HepG2 (cell line): Measurements from ENCODE around the gene TANGO6. TPM values are rescaled to one million over a fixed set of nuclear protein-coding genes. Genes with fewer than 3 reads are reported as not detected.

Source experiments
- FOXA1 ChIP-seq, 2 experiments: fragments of 450-650 bp in 1 of 2; sonication (generic) in 1 of 2; formaldehyde crosslinking in 1 of 2; IDR thresholded peaks; 2 replicates each; pipeline versions ENCODE4 v1.4.0 to v1.6.1; 2016 to 2020; ENCODE audit warnings: missing genetic modification reagents in 1 of 2
- FOXJ3 ChIP-seq: sonication (generic); formaldehyde crosslinking; IDR thresholded peaks from 2 replicates; pipeline ENCODE4 v1.4.0; 2020; ENCODE audit warnings: missing genetic modification reagents, mild to moderate bottlenecking, borderline replicate concordance
- GTF3A ChIP-seq: sonication (generic); formaldehyde crosslinking; conservative IDR thresholded peaks from 2 replicates; pipeline ENCODE4 v1.4.0; 2020; ENCODE audit warnings: mild to moderate bottlenecking, missing genetic modification reagents
- KAT2B ChIP-seq: fragments of 150-350 bp; IDR thresholded peaks from 2 replicates; pipeline ENCODE4 v1.6.1; 2014; ENCODE audit warnings: low read depth, low read length, borderline replicate concordance
- KAT8 ChIP-seq: IDR thresholded peaks from 2 replicates; pipeline ENCODE4 v1.6.1; 2016; ENCODE audit warnings: missing genetic modification reagents, missing compliant biosample characterization
- KLF16 ChIP-seq, 2 experiments: sonication (generic) in 1 of 2; formaldehyde crosslinking in 1 of 2; IDR thresholded peaks; 2 replicates each; pipeline versions ENCODE4 v1.6.1 to v1.8.0; 2016 to 2023; ENCODE audit warnings: missing genetic modification reagents in 2 of 2, missing compliant biosample characterization in 1 of 2
- MAFK ChIP-seq, 2 experiments: IDR thresholded peaks in 1 of 2; conservative IDR thresholded peaks in 1 of 2; 2 replicates each; pipeline ENCODE4 v1.6.1; 2011; ENCODE audit warnings: improper control_type of control experiment in 2 of 2, low read length in 2 of 2
- MIXL1 ChIP-seq: IDR thresholded peaks from 2 replicates; pipeline ENCODE4 v1.6.1; 2016
- SAFB2 ChIP-seq: sonication (generic); formaldehyde crosslinking; IDR thresholded peaks from 2 replicates; pipeline ENCODE4 v1.5.1; 2020; ENCODE audit warnings: missing genetic modification reagents, low read depth, mild to moderate bottlenecking, borderline replicate concordance
- SOX13 ChIP-seq, 3 experiments: fragments of 450-650 bp in 1 of 3; sonication (generic) in 1 of 3; formaldehyde crosslinking in 1 of 3; IDR thresholded peaks in 2 of 3; conservative IDR thresholded peaks in 1 of 3; 2 replicates each; pipeline versions ENCODE4 v1.5.0 to v1.6.1; 2016 to 2020; ENCODE audit warnings: antibody characterized with exemption in 1 of 3, mild to moderate bottlenecking in 1 of 3, missing compliant biosample characterization in 1 of 3, missing genetic modification reagents in 1 of 3, moderate library complexity in 1 of 3
- SP5 ChIP-seq: IDR thresholded peaks from 2 replicates; pipeline ENCODE4 v1.6.1; 2016; ENCODE audit warnings: low read depth, borderline replicate concordance
- STAT5B ChIP-seq: sonication (generic); formaldehyde crosslinking; IDR thresholded peaks from 2 replicates; pipeline ENCODE4 v1.4.0; 2020; ENCODE audit warnings: missing genetic modification reagents
- TOE1 ChIP-seq: sonication (generic); formaldehyde crosslinking; IDR thresholded peaks from 2 replicates; pipeline ENCODE4 v1.4.0; 2020; ENCODE audit warnings: mild to moderate bottlenecking, missing genetic modification reagents
- ZNF292 ChIP-seq: sonication (generic); formaldehyde crosslinking; IDR thresholded peaks from 2 replicates; pipeline ENCODE4 v1.8.1; 2022; ENCODE audit warnings: mild to moderate bottlenecking, low read depth, missing genetic modification reagents, borderline replicate concordance
- ZNF614 ChIP-seq: IDR thresholded peaks from 2 replicates; pipeline ENCODE4 v1.6.1; 2018; ENCODE audit warnings: missing biosample characterization, missing genetic modification reagents, inconsistent platforms, borderline replicate concordance
- ZNF672 ChIP-seq: sonication (generic); formaldehyde crosslinking; IDR thresholded peaks from 2 replicates; pipeline ENCODE4 v1.8.1; 2022; ENCODE audit warnings: missing genetic modification reagents
- polyA plus RNA-seq, 8 experiments: library from polyadenylated mRNA; depleted of rRNA in 3 of 8; stranded (reverse) in 7 of 8; unstranded in 1 of 8; fragments of >200 nt; fragmentation: Illumina TruSeq in 4 of 8; extraction: Trizol in 4 of 8; gene quantifications; 2 replicates each; pipeline versions ENCODE4 v1.2.1 to v1.2.3, GENCODE V29; 2011 to 2016; ENCODE audit warnings: low read depth in 4 of 8, missing spikeins in 1 of 8, mixed read lengths in 1 of 8; ENCODE audit not compliant: insufficient read depth in 1 of 8
- total RNA-seq, 5 experiments: library from RNA; depleted of rRNA; stranded (reverse); fragments of >200 nt; fragmentation: Illumina TruSeq; extraction: Trizol; gene quantifications; 2 replicates each; pipeline ENCODE4 v1.2.3, GENCODE V29; 2016; ENCODE audit warnings: low read depth in 1 of 5
- TF ChIP-seq, protein P1 (sequence below): fragments of 450-650 bp; IDR thresholded peaks from 2 replicates; pipeline ENCODE4 v1.6.1; 2017; ENCODE audit warnings: mild to moderate bottlenecking
- TF ChIP-seq, protein P2 (sequence below), 2 experiments: fragments of 450-650 bp in 1 of 2; sonication (generic) in 1 of 2; formaldehyde crosslinking in 1 of 2; IDR thresholded peaks; 2 replicates each; pipeline versions ENCODE4 v1.6.1 to v1.8.0; 2016 to 2022; ENCODE audit warnings: antibody characterized with exemption in 1 of 2, mild to moderate bottlenecking in 1 of 2, missing genetic modification reagents in 1 of 2

Gene TANGO6
- total and polyA plus RNA-seq, 2 of the 13 experiments (the other 11 are each of a cell fraction or from before 2014, with no cell fraction given) = 7.2 to 13.3 TPM

DNA sequence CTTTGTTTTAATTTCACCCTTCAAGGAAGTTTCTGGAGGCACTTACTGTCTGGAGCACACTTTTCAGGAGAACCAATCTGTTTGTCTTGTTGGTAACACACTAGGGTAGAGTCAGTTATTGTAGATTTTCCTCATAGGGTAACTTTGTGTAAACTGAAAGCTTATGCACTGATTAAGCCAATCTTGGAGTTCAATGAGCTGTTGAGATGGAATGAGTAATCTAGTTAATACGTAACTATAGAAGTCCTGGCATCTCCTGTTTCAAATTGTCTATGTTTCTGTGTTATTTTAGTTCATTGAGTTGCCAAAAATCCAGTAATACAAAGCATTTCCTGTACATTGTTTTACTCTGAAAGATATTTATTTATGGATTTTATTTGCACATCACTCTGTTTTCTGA, 150.6 kb downstream of the TANGO6 start (continued):
- no peak for TF ChIP-seq KAT2B
- no peak for TF ChIP-seq SP5 (CRISPR knock-in tag)
- TF ChIP-seq, protein P1, sequence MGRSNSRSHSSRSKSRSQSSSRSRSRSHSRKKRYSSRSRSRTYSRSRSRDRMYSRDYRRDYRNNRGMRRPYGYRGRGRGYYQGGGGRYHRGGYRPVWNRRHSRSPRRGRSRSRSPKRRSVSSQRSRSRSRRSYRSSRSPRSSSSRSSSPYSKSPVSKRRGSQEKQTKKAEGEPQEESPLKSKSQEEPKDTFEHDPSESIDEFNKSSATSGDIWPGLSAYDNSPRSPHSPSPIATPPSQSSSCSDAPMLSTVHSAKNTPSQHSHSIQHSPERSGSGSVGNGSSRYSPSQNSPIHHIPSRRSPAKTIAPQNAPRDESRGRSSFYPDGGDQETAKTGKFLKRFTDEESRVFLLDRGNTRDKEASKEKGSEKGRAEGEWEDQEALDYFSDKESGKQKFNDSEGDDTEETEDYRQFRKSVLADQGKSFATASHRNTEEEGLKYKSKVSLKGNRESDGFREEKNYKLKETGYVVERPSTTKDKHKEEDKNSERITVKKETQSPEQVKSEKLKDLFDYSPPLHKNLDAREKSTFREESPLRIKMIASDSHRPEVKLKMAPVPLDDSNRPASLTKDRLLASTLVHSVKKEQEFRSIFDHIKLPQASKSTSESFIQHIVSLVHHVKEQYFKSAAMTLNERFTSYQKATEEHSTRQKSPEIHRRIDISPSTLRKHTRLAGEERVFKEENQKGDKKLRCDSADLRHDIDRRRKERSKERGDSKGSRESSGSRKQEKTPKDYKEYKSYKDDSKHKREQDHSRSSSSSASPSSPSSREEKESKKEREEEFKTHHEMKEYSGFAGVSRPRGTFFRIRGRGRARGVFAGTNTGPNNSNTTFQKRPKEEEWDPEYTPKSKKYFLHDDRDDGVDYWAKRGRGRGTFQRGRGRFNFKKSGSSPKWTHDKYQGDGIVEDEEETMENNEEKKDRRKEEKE = no peak
- TF ChIP-seq KAT8 (CRISPR knock-in tag) = no peak
- TF ChIP-seq STAT5B (CRISPR knock-in tag) = no peak
- TF ChIP-seq FOXA1 (IDR thresholded peaks at IDR 0.05) = no peak
- TF ChIP-seq FOXA1 (CRISPR knock-in tag; IDR thresholded peaks at IDR 0.05) = no peak
- TF ChIP-seq ZNF672 (CRISPR knock-in tag) = no peak
- TF ChIP-seq, protein P2, sequence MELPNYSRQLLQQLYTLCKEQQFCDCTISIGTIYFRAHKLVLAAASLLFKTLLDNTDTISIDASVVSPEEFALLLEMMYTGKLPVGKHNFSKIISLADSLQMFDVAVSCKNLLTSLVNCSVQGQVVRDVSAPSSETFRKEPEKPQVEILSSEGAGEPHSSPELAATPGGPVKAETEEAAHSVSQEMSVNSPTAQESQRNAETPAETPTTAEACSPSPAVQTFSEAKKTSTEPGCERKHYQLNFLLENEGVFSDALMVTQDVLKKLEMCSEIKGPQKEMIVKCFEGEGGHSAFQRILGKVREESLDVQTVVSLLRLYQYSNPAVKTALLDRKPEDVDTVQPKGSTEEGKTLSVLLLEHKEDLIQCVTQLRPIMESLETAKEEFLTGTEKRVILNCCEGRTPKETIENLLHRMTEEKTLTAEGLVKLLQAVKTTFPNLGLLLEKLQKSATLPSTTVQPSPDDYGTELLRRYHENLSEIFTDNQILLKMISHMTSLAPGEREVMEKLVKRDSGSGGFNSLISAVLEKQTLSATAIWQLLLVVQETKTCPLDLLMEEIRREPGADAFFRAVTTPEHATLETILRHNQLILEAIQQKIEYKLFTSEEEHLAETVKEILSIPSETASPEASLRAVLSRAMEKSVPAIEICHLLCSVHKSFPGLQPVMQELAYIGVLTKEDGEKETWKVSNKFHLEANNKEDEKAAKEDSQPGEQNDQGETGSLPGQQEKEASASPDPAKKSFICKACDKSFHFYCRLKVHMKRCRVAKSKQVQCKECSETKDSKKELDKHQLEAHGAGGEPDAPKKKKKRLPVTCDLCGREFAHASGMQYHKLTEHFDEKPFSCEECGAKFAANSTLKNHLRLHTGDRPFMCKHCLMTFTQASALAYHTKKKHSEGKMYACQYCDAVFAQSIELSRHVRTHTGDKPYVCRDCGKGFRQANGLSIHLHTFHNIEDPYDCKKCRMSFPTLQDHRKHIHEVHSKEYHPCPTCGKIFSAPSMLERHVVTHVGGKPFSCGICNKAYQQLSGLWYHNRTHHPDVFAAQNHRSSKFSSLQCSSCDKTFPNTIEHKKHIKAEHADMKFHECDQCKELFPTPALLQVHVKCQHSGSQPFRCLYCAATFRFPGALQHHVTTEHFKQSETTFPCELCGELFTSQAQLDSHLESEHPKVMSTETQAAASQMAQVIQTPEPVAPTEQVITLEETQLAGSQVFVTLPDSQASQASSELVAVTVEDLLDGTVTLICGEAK (IDR thresholded peaks at IDR 0.05) = no peak
- TF ChIP-seq, protein P2 (CRISPR knock-in tag; IDR thresholded peaks at IDR 0.05) = no peak
- no peak for TF ChIP-seq SAFB2
- no peak for TF ChIP-seq GTF3A (CRISPR knock-in tag)
- peak; percentile 91 for TF ChIP-seq MIXL1
- TF ChIP-seq MAFK (conservative IDR thresholded peaks at IDR 0.05 in 1 of 2, IDR thresholded peaks at IDR 0.05 in 1 of 2; ENCODE audit: low read length in 2 of 2) = no peak
- no peak for TF ChIP-seq KLF16 (CRISPR knock-in tag; IDR thresholded peaks at IDR 0.05)
- no peak for TF ChIP-seq ZNF614 (CRISPR knock-in tag)
- TF ChIP-seq FOXJ3 = no peak
- no peak for TF ChIP-seq ZNF292 (CRISPR knock-in tag)
- TF ChIP-seq TOE1 = no peak
- TF ChIP-seq SOX13 (IDR thresholded peaks at IDR 0.05) = no peak
- TF ChIP-seq SOX13 (CRISPR knock-in tag; conservative IDR thresholded peaks at IDR 0.05 in 1 of 2, IDR thresholded peaks at IDR 0.05 in 1 of 2) = peak in 1 of 2 experiments; percentile 49; a peak in 1 of 4 replicates
